Measurements from ENCODE around the gene DPP8.

GRCh38 chr15:65460741-65461347 lies 56.6 kb downstream of the DPP8 start:
- TF ChIP-seq CTCF (IDR thresholded peaks at IDR 0.05) (no peak), POLR2A (IDR thresholded peaks at IDR 0.05) (no peak)

Data from prostate gland (tissue), 2 donors.